H1 (cell line): ENCODE measurements around the gene IRF4. TPM values are rescaled to one million over a fixed set of nuclear protein-coding genes. Genes with fewer than 3 reads are reported as not detected.

ENCODE experiments used
- ATF2 ChIP-seq: IDR thresholded peaks from 2 replicates; pipeline ENCODE4 v1.6.1; 2012; ENCODE audit warnings: low read length, inconsistent platforms
- BCL11A ChIP-seq, 2 experiments: IDR thresholded peaks; one replicate each; pipeline ENCODE4 v1.6.1; 2011; ENCODE audit warnings: low read depth in 2 of 2, low read length in 2 of 2, mild to moderate bottlenecking in 2 of 2
- CHD1 ChIP-seq: IDR thresholded peaks from 2 replicates; pipeline ENCODE4 v1.6.1; 2012; ENCODE audit warnings: low read depth, low read length, improper control_type of control experiment
- CHD2 ChIP-seq: IDR thresholded peaks from 2 replicates; pipeline ENCODE4 v1.6.1; 2012; ENCODE audit warnings: low read length, improper control_type of control experiment
- TBP ChIP-seq: IDR thresholded peaks from 2 replicates; pipeline ENCODE4 v1.6.1; 2011; ENCODE audit warnings: low read depth, low read length, improper control_type of control experiment
- polyA plus RNA-seq, 7 experiments: library from polyadenylated mRNA; depleted of rRNA in 3 of 7; stranded (reverse) in 5 of 7; unstranded in 2 of 7; fragments of >200 nt in 5 of 7; fragments of 200-250 nt in 2 of 7; gene quantifications; 1 replicate in 5 of 7; 2 replicates in 1 of 7; 4 replicates in 1 of 7; pipeline versions ENCODE4 v1.2.1 to v1.2.3, GENCODE V29; 2011 to 2013; ENCODE audit warnings: missing spikeins in 2 of 7, mixed read lengths in 2 of 7
- total RNA-seq: library from RNA; stranded (reverse); fragmentation: NEBNext Ultra II Directional; extraction: Animal tissue kit (Norgen Biotek cat#: 25700); gene quantifications from 2 replicates; pipeline ENCODE4 v1.2.1, GENCODE V29; 2021
- TF ChIP-seq, protein P1 (sequence below), 3 experiments: IDR thresholded peaks; 1 replicate in 2 of 3; 2 replicates in 1 of 3; pipeline versions ENCODE4 v1.5.1 to v1.6.1; 2011; ENCODE audit warnings: low read length in 3 of 3, mild to moderate bottlenecking in 3 of 3, inconsistent platforms in 2 of 3, low read depth in 1 of 3, moderate library complexity in 1 of 3; ENCODE audit not compliant: insufficient read depth in 1 of 3; ENCODE audit errors: control extremely low read depth in 1 of 3
- TF ChIP-seq, protein P2 (sequence below): IDR thresholded peaks from 2 replicates; pipeline ENCODE4 v1.6.1; 2012; ENCODE audit warnings: inconsistent platforms

IRF4 gene
- total and polyA plus RNA-seq, 2 of the 8 experiments (the other 6 are each of a cell fraction or from before 2014, with no cell fraction given), result 0.77 to 2.1 TPM

GRCh38 chr6:354631-355280 is 36.8 kb upstream of the IRF4 start (continued):
- TF ChIP-seq, protein P1, sequence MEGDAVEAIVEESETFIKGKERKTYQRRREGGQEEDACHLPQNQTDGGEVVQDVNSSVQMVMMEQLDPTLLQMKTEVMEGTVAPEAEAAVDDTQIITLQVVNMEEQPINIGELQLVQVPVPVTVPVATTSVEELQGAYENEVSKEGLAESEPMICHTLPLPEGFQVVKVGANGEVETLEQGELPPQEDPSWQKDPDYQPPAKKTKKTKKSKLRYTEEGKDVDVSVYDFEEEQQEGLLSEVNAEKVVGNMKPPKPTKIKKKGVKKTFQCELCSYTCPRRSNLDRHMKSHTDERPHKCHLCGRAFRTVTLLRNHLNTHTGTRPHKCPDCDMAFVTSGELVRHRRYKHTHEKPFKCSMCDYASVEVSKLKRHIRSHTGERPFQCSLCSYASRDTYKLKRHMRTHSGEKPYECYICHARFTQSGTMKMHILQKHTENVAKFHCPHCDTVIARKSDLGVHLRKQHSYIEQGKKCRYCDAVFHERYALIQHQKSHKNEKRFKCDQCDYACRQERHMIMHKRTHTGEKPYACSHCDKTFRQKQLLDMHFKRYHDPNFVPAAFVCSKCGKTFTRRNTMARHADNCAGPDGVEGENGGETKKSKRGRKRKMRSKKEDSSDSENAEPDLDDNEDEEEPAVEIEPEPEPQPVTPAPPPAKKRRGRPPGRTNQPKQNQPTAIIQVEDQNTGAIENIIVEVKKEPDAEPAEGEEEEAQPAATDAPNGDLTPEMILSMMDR (IDR thresholded peaks at IDR 0.05; ENCODE audit: control extremely low read depth in 1 of 3, insufficient read depth in 1 of 3, low read depth in 1 of 3, low read length in 3 of 3), result no peak
- TF ChIP-seq CHD1 (no peak), TBP (no peak), ATF2 (no peak), BCL11A (IDR thresholded peaks at IDR 0.05; ENCODE audit: low read depth in 2 of 2, low read length in 2 of 2) (no peak), CHD2 (no peak)
- TF ChIP-seq, protein P2, sequence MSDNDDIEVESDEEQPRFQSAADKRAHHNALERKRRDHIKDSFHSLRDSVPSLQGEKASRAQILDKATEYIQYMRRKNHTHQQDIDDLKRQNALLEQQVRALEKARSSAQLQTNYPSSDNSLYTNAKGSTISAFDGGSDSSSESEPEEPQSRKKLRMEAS, result no peak
